Fibroblast of lung (primary cell): ENCODE measurements around the gene GABBR2. TPM values are rescaled to one million over a fixed set of nuclear protein-coding genes. Genes with fewer than 3 reads are reported as not detected.

Experiments used
- DNase-seq, 2 donors: peaks; one replicate each; pipeline versions ENCODE4 v3.0.0 to v3.0.0-alpha.2; 2010; ENCODE audit warnings: low read depth in 2 of 2
- H2AFZ ChIP-seq: 2 replicates; pipeline ENCODE4 v1.5.1; 2012; ENCODE audit warnings: low read length, control low read depth, inconsistent platforms
- H3K27ac ChIP-seq: 2 replicates; pipeline ENCODE4 v1.5.1; 2011; ENCODE audit warnings: low read length, control low read depth; ENCODE audit not compliant: insufficient read depth
- H3K27me3 ChIP-seq: 2 replicates; pipeline ENCODE4 v1.5.1; 2011; ENCODE audit warnings: mild to moderate bottlenecking, low read length; ENCODE audit not compliant: control insufficient read depth, insufficient read depth
- H3K36me3 ChIP-seq: 2 replicates; pipeline ENCODE4 v1.5.1; 2011; ENCODE audit warnings: low read length; ENCODE audit not compliant: control insufficient read depth, insufficient read depth
- H3K4me1 ChIP-seq: 2 replicates; pipeline ENCODE4 v1.5.1; 2011; ENCODE audit warnings: low read length; ENCODE audit not compliant: control insufficient read depth, insufficient read depth; ENCODE audit errors: extremely low read depth
- H3K4me2 ChIP-seq: 2 replicates; pipeline ENCODE4 v1.5.1; 2011; ENCODE audit warnings: low read length, control low read depth; ENCODE audit not compliant: insufficient read depth; ENCODE audit errors: extremely low read depth
- H3K4me3 ChIP-seq, 4 experiments: fragments of 200-600 bp in 1 of 4; sonication (generic) in 1 of 4; replicated peaks in 1 of 4; 2 replicates each; pipeline ENCODE4 v1.5.1; 2011 to 2016; ENCODE audit warnings: low read length in 4 of 4, low read depth in 3 of 4, mild to moderate bottlenecking in 3 of 4, control low read depth in 2 of 4, inconsistent platforms in 1 of 4, mixed read lengths in 1 of 4; ENCODE audit not compliant: insufficient read depth in 1 of 4; ENCODE audit errors: control extremely low read depth in 1 of 4
- H3K79me2 ChIP-seq: 2 replicates; pipeline ENCODE4 v1.5.1; 2012; ENCODE audit warnings: mild to moderate bottlenecking, low read length, inconsistent platforms; ENCODE audit not compliant: control insufficient read depth, insufficient read depth
- H3K9ac ChIP-seq: 2 replicates; pipeline ENCODE4 v1.5.1; 2011; ENCODE audit warnings: mild to moderate bottlenecking, low read length, control low read depth; ENCODE audit not compliant: insufficient read depth
- H3K9me3 ChIP-seq: 2 replicates; pipeline ENCODE4 v1.5.1; 2012; ENCODE audit warnings: low read depth, low read length; ENCODE audit not compliant: control insufficient read depth, insufficient read depth
- H4K20me1 ChIP-seq: 2 replicates; pipeline ENCODE4 v1.5.1; 2011; ENCODE audit warnings: low read length; ENCODE audit not compliant: control insufficient read depth, insufficient read depth; ENCODE audit errors: extremely low read depth
- CTCF ChIP-seq, 2 donors: IDR thresholded peaks in 1 of 2; conservative IDR thresholded peaks in 1 of 2; 1 replicate in 1 of 2; 2 replicates in 1 of 2; pipeline ENCODE4 v1.5.1; 2011 to 2012; ENCODE audit warnings: low read length in 2 of 2, control low read depth in 1 of 2, inconsistent platforms in 1 of 2, low read depth in 1 of 2, mild to moderate bottlenecking in 1 of 2
- EZH2 ChIP-seq: IDR thresholded peaks from 2 replicates; pipeline ENCODE4 v1.5.1; 2012; ENCODE audit warnings: low read length, control low read depth, mild to moderate bottlenecking; ENCODE audit errors: missing control alignments
- polyA plus RNA-seq, 2 donors: library from polyadenylated mRNA; depleted of rRNA in 1 of 2; stranded (reverse) in 1 of 2; unstranded in 1 of 2; fragments of >200 nt; gene quantifications; 2 replicates each; pipeline ENCODE4 v1.2.1, GENCODE V29; 2011 to 2012; ENCODE audit warnings: missing spikeins in 1 of 2
- total RNA-seq: library from RNA; depleted of rRNA; stranded (reverse); fragments of >200 nt; gene quantifications from 2 replicates; pipeline ENCODE4 v1.2.1, GENCODE V29; 2014

Gene GABBR2
- total and polyA plus RNA-seq, 2 donors (not counting 1 experiment from before 2014, with no cell fraction given): 0.32 to 0.33 TPM

- no peak for TF ChIP-seq EZH2
- no peak for TF ChIP-seq CTCF (conservative IDR thresholded peaks at IDR 0.05 in 1 of 2, IDR thresholded peaks at IDR 0.05 in 1 of 2; ENCODE audit: low read depth in 1 of 2, low read length in 2 of 2)
- Histone ChIP-seq H4K20me1 (no peaks in the 10 kb centered on the region), H2AFZ (no peak overlapping the region), H3K9ac (no peak overlapping the region), H3K9me3 (no peaks in the 10 kb centered on the region), H3K27me3 (no peaks in the 10 kb centered on the region), H3K79me2 (no peaks in the 10 kb centered on the region), H3K27ac (no peak overlapping the region), H3K4me2 (no peak overlapping the region), H3K4me3 (no peak overlapping the region), H3K36me3 (no peaks in the 10 kb centered on the region), H3K4me1 (peaks cover 3% of the 10 kb centered on the region)
- no peak for DNase-seq
These were observed 446.7 kb downstream of the GABBR2 start for GRCh38 chr9:98262056-98262455.

GRCh38 chr9:98260635-98261034 is 448.1 kb downstream of the GABBR2 start:
- DNase-seq: no peak
- Histone ChIP-seq H3K4me2 (no peak overlapping the region), H2AFZ (no peak overlapping the region)

GRCh38 chr9:98259791-98260190 is 448.9 kb downstream of the GABBR2 start:
- Histone ChIP-seq H3K9me3 (no peaks in the 10 kb centered on the region), H3K4me3 (no peak overlapping the region), H3K27ac (no peak overlapping the region), H3K27me3 (no peaks in the 10 kb centered on the region), H3K36me3 (no peaks in the 10 kb centered on the region), H4K20me1 (no peaks in the 10 kb centered on the region), H3K4me2 (no peak overlapping the region), H3K79me2 (peaks cover 2% of the 10 kb centered on the region), H3K9ac (no peak overlapping the region), H2AFZ (no peak overlapping the region), H3K4me1 (peaks cover 7% of the 10 kb centered on the region)
- TF ChIP-seq EZH2 (no peak), CTCF (conservative IDR thresholded peaks at IDR 0.05 in 1 of 2, IDR thresholded peaks at IDR 0.05 in 1 of 2; ENCODE audit: low read depth in 1 of 2, low read length in 2 of 2) (no peak)
- DNase-seq: no peak

More at GRCh38 chr9:98260635-98261034, 448.1 kb downstream of the GABBR2 start:
- Histone ChIP-seq H3K9ac (no peak overlapping the region), H3K36me3 (no peaks in the 10 kb centered on the region), H3K27ac (no peak overlapping the region), H3K79me2 (no peaks in the 10 kb centered on the region), H4K20me1 (no peaks in the 10 kb centered on the region), H3K27me3 (no peaks in the 10 kb centered on the region), H3K4me1 (peaks cover 7% of the 10 kb centered on the region), H3K9me3 (no peaks in the 10 kb centered on the region), H3K4me3 (no peak overlapping the region)
- TF ChIP-seq EZH2 (no peak), CTCF (conservative IDR thresholded peaks at IDR 0.05 in 1 of 2, IDR thresholded peaks at IDR 0.05 in 1 of 2; ENCODE audit: low read depth in 1 of 2, low read length in 2 of 2) (no peak)
